Measurements from ENCODE around the gene SLC52A1. TPM values are rescaled to one million over a fixed set of nuclear protein-coding genes. Genes with fewer than 3 reads are reported as not detected.

The SLC52A1 gene
- total and polyA plus RNA-seq, 10 of the 15 experiments (the other 5 are each of a cell fraction or from before 2014, with no cell fraction given) = 0.04 to 0.11 TPM; not detected in 8

DNA sequence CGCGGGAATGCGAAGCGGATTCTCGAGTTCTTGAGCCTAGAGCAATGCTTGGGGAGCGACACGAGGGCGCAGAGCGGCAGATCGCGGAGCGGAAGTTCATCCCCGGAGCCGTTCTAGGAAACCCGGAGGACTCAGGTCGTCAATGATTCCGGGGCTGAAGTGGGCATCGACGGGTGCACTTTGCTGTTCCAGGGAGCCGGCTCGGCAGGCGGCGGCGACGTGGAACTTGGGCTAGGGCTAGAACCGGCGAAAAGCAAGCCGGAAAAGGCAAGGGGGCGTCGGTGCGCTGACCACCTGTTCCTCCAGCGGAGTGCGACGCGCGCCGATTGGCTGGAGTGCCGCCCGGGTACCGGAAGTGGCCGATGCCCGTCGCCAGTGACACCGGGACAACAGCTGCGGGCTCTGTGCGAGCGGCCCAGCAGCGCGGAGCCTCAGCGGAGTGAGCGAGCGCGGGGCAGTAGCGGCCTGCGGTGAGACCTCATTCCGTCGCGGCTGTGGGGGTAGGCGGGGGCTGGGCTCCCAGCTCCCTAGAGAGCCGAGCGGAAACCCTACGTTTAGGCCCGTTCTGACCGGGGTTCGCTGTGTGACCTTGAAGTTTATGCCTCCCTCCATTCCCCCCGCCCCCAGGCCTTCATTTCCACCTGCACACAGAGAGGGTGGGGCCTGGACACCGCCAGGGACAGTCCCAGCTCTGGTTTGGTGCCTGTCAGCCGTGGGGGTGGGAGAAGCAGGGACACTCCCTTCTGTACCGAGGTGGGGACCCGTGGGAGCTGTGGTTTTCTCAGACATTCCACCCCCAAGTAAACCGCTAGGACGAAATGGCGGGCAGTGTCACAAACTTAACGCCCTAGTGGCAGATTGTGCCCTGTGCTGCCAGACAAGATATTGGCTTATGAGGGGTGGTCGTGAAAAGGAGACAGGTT is 43.1 kb upstream of the SLC52A1 start, which contains the start of gene ZFP3 (continued):
- TF ChIP-seq, protein P1, sequence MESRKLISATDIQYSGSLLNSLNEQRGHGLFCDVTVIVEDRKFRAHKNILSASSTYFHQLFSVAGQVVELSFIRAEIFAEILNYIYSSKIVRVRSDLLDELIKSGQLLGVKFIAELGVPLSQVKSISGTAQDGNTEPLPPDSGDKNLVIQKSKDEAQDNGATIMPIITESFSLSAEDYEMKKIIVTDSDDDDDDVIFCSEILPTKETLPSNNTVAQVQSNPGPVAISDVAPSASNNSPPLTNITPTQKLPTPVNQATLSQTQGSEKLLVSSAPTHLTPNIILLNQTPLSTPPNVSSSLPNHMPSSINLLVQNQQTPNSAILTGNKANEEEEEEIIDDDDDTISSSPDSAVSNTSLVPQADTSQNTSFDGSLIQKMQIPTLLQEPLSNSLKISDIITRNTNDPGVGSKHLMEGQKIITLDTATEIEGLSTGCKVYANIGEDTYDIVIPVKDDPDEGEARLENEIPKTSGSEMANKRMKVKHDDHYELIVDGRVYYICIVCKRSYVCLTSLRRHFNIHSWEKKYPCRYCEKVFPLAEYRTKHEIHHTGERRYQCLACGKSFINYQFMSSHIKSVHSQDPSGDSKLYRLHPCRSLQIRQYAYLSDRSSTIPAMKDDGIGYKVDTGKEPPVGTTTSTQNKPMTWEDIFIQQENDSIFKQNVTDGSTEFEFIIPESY (IDR thresholded peaks at IDR 0.05) = no peak
- TF ChIP-seq TCF7 (IDR thresholded peaks at IDR 0.05; ENCODE audit: borderline replicate concordance) = no peak
- TF ChIP-seq MTA2 (IDR thresholded peaks at IDR 0.05; ENCODE audit: low read depth) = peak; percentile 47; the same call in 1 of the 2 replicates
- 0 out of 2 replicates have a peak, but pooled peaks have one; percentile 41 for TF ChIP-seq ZNF24 (IDR thresholded peaks at IDR 0.05)
- no peak for TF ChIP-seq CHD1 (IDR thresholded peaks at IDR 0.05; ENCODE audit: low read depth, low read length)
- no peak for TF ChIP-seq MTA3 (IDR thresholded peaks at IDR 0.05; ENCODE audit: borderline replicate concordance, low read length)
- no peak for TF ChIP-seq MYB (IDR thresholded peaks at IDR 0.05; ENCODE audit: borderline replicate concordance, low read depth, low read length)
- TF ChIP-seq, protein P2, sequence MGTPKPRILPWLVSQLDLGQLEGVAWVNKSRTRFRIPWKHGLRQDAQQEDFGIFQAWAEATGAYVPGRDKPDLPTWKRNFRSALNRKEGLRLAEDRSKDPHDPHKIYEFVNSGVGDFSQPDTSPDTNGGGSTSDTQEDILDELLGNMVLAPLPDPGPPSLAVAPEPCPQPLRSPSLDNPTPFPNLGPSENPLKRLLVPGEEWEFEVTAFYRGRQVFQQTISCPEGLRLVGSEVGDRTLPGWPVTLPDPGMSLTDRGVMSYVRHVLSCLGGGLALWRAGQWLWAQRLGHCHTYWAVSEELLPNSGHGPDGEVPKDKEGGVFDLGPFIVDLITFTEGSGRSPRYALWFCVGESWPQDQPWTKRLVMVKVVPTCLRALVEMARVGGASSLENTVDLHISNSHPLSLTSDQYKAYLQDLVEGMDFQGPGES (IDR thresholded peaks at IDR 0.05) = peak; percentile 7; the same call in 1 of the 2 replicates
- no peak for TF ChIP-seq NFXL1 (IDR thresholded peaks at IDR 0.05; ENCODE audit: borderline replicate concordance)
- TF ChIP-seq SMC3 (IDR thresholded peaks at IDR 0.05; ENCODE audit: borderline replicate concordance, low read length) = peak; percentile 3; the same call in 1 of the 2 replicates
- peak; percentile 51; the same call in 1 of the 2 replicates for TF ChIP-seq TAF1 (IDR thresholded peaks at IDR 0.05; ENCODE audit: borderline replicate concordance, low read depth, low read length)
- peak; percentile 92; the same call in 1 of the 2 replicates for TF ChIP-seq NKRF (conservative IDR thresholded peaks at IDR 0.05)
- TF ChIP-seq NBN (IDR thresholded peaks at IDR 0.05) = peak; percentile 12
- TF ChIP-seq, protein P3, sequence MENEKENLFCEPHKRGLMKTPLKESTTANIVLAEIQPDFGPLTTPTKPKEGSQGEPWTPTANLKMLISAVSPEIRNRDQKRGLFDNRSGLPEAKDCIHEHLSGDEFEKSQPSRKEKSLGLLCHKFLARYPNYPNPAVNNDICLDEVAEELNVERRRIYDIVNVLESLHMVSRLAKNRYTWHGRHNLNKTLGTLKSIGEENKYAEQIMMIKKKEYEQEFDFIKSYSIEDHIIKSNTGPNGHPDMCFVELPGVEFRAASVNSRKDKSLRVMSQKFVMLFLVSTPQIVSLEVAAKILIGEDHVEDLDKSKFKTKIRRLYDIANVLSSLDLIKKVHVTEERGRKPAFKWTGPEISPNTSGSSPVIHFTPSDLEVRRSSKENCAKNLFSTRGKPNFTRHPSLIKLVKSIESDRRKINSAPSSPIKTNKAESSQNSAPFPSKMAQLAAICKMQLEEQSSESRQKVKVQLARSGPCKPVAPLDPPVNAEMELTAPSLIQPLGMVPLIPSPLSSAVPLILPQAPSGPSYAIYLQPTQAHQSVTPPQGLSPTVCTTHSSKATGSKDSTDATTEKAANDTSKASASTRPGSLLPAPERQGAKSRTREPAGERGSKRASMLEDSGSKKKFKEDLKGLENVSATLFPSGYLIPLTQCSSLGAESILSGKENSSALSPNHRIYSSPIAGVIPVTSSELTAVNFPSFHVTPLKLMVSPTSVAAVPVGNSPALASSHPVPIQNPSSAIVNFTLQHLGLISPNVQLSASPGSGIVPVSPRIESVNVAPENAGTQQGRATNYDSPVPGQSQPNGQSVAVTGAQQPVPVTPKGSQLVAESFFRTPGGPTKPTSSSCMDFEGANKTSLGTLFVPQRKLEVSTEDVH (IDR thresholded peaks at IDR 0.05; ENCODE audit: low read depth, partially characterized antibody) = peak; percentile 50
- TF ChIP-seq NRF1 (conservative IDR thresholded peaks at IDR 0.05; ENCODE audit: low read depth, low read length) = no peak
- TF ChIP-seq BACH1 (IDR thresholded peaks at IDR 0.05; ENCODE audit: borderline replicate concordance) = 0 out of 2 replicates have a peak, but pooled peaks have one; percentile 26
- TF ChIP-seq YY1 (IDR thresholded peaks at IDR 0.05; ENCODE audit: low read depth, low read length) = peak; percentile 86
- peak; percentile 64; the same call in 1 of the 2 replicates for TF ChIP-seq POLR2AphosphoS2 (IDR thresholded peaks at IDR 0.05; ENCODE audit: low read depth, low read length)
- TF ChIP-seq SRF (IDR thresholded peaks at IDR 0.05; ENCODE audit: low read depth in 2 of 2, low read length in 2 of 2) = peak; percentile 56 to 66; a peak in 2 of 4 replicates
- TF ChIP-seq YBX1 (IDR thresholded peaks at IDR 0.05) = no peak
